CD14-positive monocyte (primary cell): ENCODE results near the gene DCLK1. TPM values are rescaled to one million over a fixed set of nuclear protein-coding genes. Genes with fewer than 3 reads are reported as not detected.

Experiments used
- DNase-seq, 3 donors: peaks; one replicate each; pipeline ENCODE4 v3.0.0-alpha.2; 2011 to 2022
- H2AFZ ChIP-seq: 2 replicates; pipeline ENCODE4 v1.6.0; 2012; ENCODE audit warnings: mild to moderate bottlenecking, low read depth, low read length, inconsistent platforms; ENCODE audit not compliant: insufficient read depth, poor library complexity, severe bottlenecking
- H3K27ac ChIP-seq, 2 donors: 1 replicate in 1 of 2; 2 replicates in 1 of 2; pipeline ENCODE4 v1.5.1; 2012 to 2013; ENCODE audit warnings: low read length in 2 of 2, control low read depth in 1 of 2, inconsistent platforms in 1 of 2, low read depth in 1 of 2, mild to moderate bottlenecking in 1 of 2
- H3K27me3 ChIP-seq, 2 donors: one replicate each; pipeline versions ENCODE4 v1.6.0 to v1.6.1; 2011 to 2013; ENCODE audit warnings: low read length in 2 of 2; ENCODE audit not compliant: control insufficient read depth in 2 of 2, insufficient read depth in 2 of 2
- H3K36me3 ChIP-seq, 2 donors: replicated peaks in 1 of 2; 1 replicate in 1 of 2; 2 replicates in 1 of 2; pipeline versions ENCODE4 v1.5.1 to v1.6.1; 2012 to 2013; ENCODE audit warnings: low read length in 2 of 2, control low read depth in 1 of 2, inconsistent platforms in 1 of 2, mild to moderate bottlenecking in 1 of 2; ENCODE audit not compliant: insufficient read depth in 2 of 2, control insufficient read depth in 1 of 2
- H3K4me1 ChIP-seq, 2 donors: 1 replicate in 1 of 2; 2 replicates in 1 of 2; pipeline versions ENCODE4 v1.5.1 to v1.6.1; 2012 to 2013; ENCODE audit warnings: low read length in 2 of 2, control low read depth in 1 of 2, inconsistent platforms in 1 of 2, mild to moderate bottlenecking in 1 of 2, moderate library complexity in 1 of 2; ENCODE audit not compliant: insufficient read depth in 2 of 2, control insufficient read depth in 1 of 2
- H3K4me2 ChIP-seq: replicated peaks from 2 replicates; pipeline ENCODE3; 2012; ENCODE audit warnings: low read length, moderate library complexity, mild to moderate bottlenecking; ENCODE audit not compliant: poor library complexity, severe bottlenecking; ENCODE audit errors: extremely low read depth
- H3K4me3 ChIP-seq, 3 experiments: fragments of 200-600 bp in 1 of 3; sonication (generic) in 1 of 3; replicated peaks in 1 of 3; 1 replicate in 2 of 3; 2 replicates in 1 of 3; pipeline ENCODE4 v1.5.1; 2011 to 2013; ENCODE audit warnings: low read length in 3 of 3, mild to moderate bottlenecking in 3 of 3, control low read depth in 2 of 3, low read depth in 2 of 3, inconsistent platforms in 1 of 3, moderate library complexity in 1 of 3
- H3K79me2 ChIP-seq: 2 replicates; pipeline ENCODE4 v1.6.0; 2012; ENCODE audit warnings: mild to moderate bottlenecking, control low read depth, inconsistent platforms, low read length, moderate library complexity; ENCODE audit not compliant: insufficient read depth
- H3K9ac ChIP-seq: 2 replicates; pipeline ENCODE4 v1.6.0; 2017; ENCODE audit warnings: low read length, mild to moderate bottlenecking; ENCODE audit not compliant: insufficient read depth, poor library complexity, severe bottlenecking
- H3K9me3 ChIP-seq, 2 donors: replicated peaks in 1 of 2; 1 replicate in 1 of 2; 2 replicates in 1 of 2; pipeline versions ENCODE4 v1.5.1 to v1.6.1; 2012 to 2013; ENCODE audit warnings: low read length in 2 of 2, control low read depth in 1 of 2; ENCODE audit not compliant: control insufficient read depth in 1 of 2, insufficient read depth in 1 of 2
- H4K20me1 ChIP-seq: 2 replicates; pipeline ENCODE4 v1.6.0; 2012; ENCODE audit warnings: mild to moderate bottlenecking, low read length, control low read depth, moderate library complexity; ENCODE audit not compliant: insufficient read depth
- H3K27ac Mint-ChIP-seq, 7 donors: one replicate each; pipeline ENCODE4 v1.8.0; 2020; ENCODE audit warnings: mild to moderate bottlenecking in 7 of 7, mixed read lengths in 7 of 7, moderate library complexity in 6 of 7, inconsistent platforms in 2 of 7
- H3K27me3 Mint-ChIP-seq, 3 donors: one replicate each; pipeline ENCODE4 v1.8.0; 2021 to 2022; ENCODE audit warnings: low read depth in 3 of 3, mild to moderate bottlenecking in 3 of 3, mixed read lengths in 3 of 3, moderate library complexity in 3 of 3, inconsistent platforms in 1 of 3
- H3K36me3 Mint-ChIP-seq, 2 donors: one replicate each; pipeline ENCODE4 v1.8.0; 2020; ENCODE audit warnings: mixed read lengths in 2 of 2, inconsistent platforms in 1 of 2, mild to moderate bottlenecking in 1 of 2
- H3K4me1 Mint-ChIP-seq: one replicate; pipeline ENCODE4 v1.8.0; 2020; ENCODE audit warnings: mild to moderate bottlenecking, mixed read lengths
- H3K4me3 Mint-ChIP-seq, 2 donors: one replicate each; pipeline ENCODE4 v1.8.0; 2020; ENCODE audit warnings: mild to moderate bottlenecking in 2 of 2, mixed read lengths in 2 of 2, moderate library complexity in 1 of 2
- H3K9me3 Mint-ChIP-seq, 7 donors: one replicate each; pipeline ENCODE4 v1.8.0; 2020 to 2022; ENCODE audit warnings: mixed read lengths in 7 of 7, mild to moderate bottlenecking in 6 of 7, moderate library complexity in 6 of 7, inconsistent platforms in 2 of 7
- CTCF ChIP-seq: fragments of 200-600 bp; IDR thresholded peaks from one replicate; pipeline ENCODE4 v1.8.0; 2022; ENCODE audit warnings: antibody characterized with exemption, mild to moderate bottlenecking
- WGBS: methylation state at CpG from one replicate; pipeline ENCODE4 v1.1.5; 2013; ENCODE audit warnings: missing lambda C conversion rate; ENCODE audit not compliant: insufficient coverage; 5-methylcytosine and 5-hydroxymethylcytosine counted together
- intact Hi-C, 2 donors: fragments of 100-400 bp; cut with micrococcal nuclease; formaldehyde crosslinking; loops; one replicate each; pipeline versions ENCODE4 v1.15.0 to v1.15.1; 2023
- polyA plus RNA-seq, 3 donors: library from polyadenylated mRNA; depleted of rRNA in 1 of 3; unstranded in 2 of 3; stranded (reverse) in 1 of 3; fragments of 300-500 nt in 2 of 3; fragments of >200 nt in 1 of 3; fragmentation: Illumina TruSeq in 2 of 3; gene quantifications; 1 replicate in 2 of 3; 2 replicates in 1 of 3; pipeline ENCODE4 v1.2.3, GENCODE V29; 2012 to 2021

Gene DCLK1
- polyA plus RNA-seq, 3 donors = not detected

- no peak for DNase-seq
- Histone ChIP-seq H3K27me3 (no peaks in the 10 kb centered on the region), H3K4me1 (no peaks in the 10 kb centered on the region), H3K4me3 (no peak overlapping the region), H3K79me2 (no peaks in the 10 kb centered on the region), H3K9me3 (no peaks in the 10 kb centered on the region), H3K36me3 (no peaks in the 10 kb centered on the region), H4K20me1 (no peaks in the 10 kb centered on the region), H3K4me2 (no peak overlapping the region), H3K9ac (no peak overlapping the region), H2AFZ (no peak overlapping the region), H3K27ac (no peak overlapping the region)
- peaks cover 0 to 5% (median 0%) of the 10 kb centered on the region in 7 donors for H3K9me3 Mint-ChIP-seq
- no peak overlapping the region for H3K4me3 Mint-ChIP-seq
- intact Hi-C loops = no loop called here
- H3K27ac Mint-ChIP-seq = no peak overlapping the region
- TF ChIP-seq CTCF = no peak
- H3K27me3 Mint-ChIP-seq = peaks cover 0 to 4% (median 2%) of the 10 kb centered on the region in 3 donors
- no peaks in the 10 kb centered on the region for H3K4me1 Mint-ChIP-seq
- no peaks in the 10 kb centered on the region for H3K36me3 Mint-ChIP-seq
- 100% methylated on average over 1 of the region's 1 CpG for WGBS
Observed at GRCh38 chr13:36115306-36115705, 15.9 kb downstream of the DCLK1 start.

GRCh38 chr13:36114233-36114632 lies 16.9 kb downstream of the DCLK1 start:
- WGBS = 100% methylated on average over 1 of the region's 1 CpG

More at GRCh38 chr13:36114233-36114632, 16.9 kb downstream of the DCLK1 start:
- H4K20me1 ChIP-seq = no peaks in the 10 kb centered on the region
- peaks cover 0 to 5% (median 0%) of the 10 kb centered on the region in 7 donors for H3K9me3 Mint-ChIP-seq
- no peaks in the 10 kb centered on the region for H3K27me3 ChIP-seq
- peaks cover 0 to 4% (median 2%) of the 10 kb centered on the region in 3 donors for H3K27me3 Mint-ChIP-seq
- H3K4me2 ChIP-seq = no peak overlapping the region
- H3K36me3 Mint-ChIP-seq = no peaks in the 10 kb centered on the region
- H3K27ac Mint-ChIP-seq = no peak overlapping the region
- no peak overlapping the region for H3K4me3 Mint-ChIP-seq
- TF ChIP-seq CTCF = no peak
- no peak overlapping the region for H3K9ac ChIP-seq
- no peak for DNase-seq
- no peak overlapping the region for H3K4me3 ChIP-seq
- H3K36me3 ChIP-seq = no peaks in the 10 kb centered on the region
- no peaks in the 10 kb centered on the region for H3K79me2 ChIP-seq
- H3K27ac ChIP-seq = no peak overlapping the region
- no peaks in the 10 kb centered on the region for H3K9me3 ChIP-seq
- no peak overlapping the region for H2AFZ ChIP-seq
- intact Hi-C loops = no loop called here
- H3K4me1 ChIP-seq = no peaks in the 10 kb centered on the region
- H3K4me1 Mint-ChIP-seq = no peaks in the 10 kb centered on the region
